Activated T-cell treated with anti-CD3 and anti-CD28 coated beads for 4 hours (primary cell): ENCODE measurements around the gene KRTDAP.

Experiments
- DNase-seq: peaks from one replicate; pipeline ENCODE4 v3.0.0-alpha.2; 2020

KRTDAP gene

GRCh38 chr19:35449359-35450043 is 40.8 kb downstream of the KRTDAP start:
- no peak for DNase-seq

- no peak for DNase-seq
These were observed 42.4 kb downstream of the KRTDAP start, which contains the start of gene FFAR2 for GRCh38 chr19:35447606-35448469. TSS of gene FFAR2 (plus strand) at chr19:35448257. CDS start at chr19:35449715, 1,458 bp downstream.

- peak; percentile 11 for DNase-seq
These were observed 44.3 kb downstream of the KRTDAP start for GRCh38 chr19:35445826-35446593.

DNA sequence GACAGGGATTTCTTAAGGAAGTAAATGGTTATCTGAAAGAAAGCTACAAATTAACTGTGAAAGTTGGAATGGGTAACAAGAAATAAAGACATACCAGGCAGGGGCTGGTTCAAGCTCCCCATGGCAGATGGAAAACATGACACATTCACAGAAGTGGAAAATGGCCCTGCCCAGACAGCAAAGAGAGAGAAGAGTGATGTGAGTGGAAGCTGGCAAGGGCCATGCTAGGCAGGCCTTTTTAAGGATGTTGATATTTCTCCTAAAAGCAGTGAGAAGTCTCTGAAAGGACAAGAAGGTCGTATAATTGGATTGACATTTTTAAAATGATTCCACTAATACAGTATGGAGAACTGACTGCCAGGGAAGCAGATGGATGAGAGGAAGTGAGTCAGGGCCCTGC is 45.5 kb downstream of the KRTDAP start:
- no peak for DNase-seq

DNA sequence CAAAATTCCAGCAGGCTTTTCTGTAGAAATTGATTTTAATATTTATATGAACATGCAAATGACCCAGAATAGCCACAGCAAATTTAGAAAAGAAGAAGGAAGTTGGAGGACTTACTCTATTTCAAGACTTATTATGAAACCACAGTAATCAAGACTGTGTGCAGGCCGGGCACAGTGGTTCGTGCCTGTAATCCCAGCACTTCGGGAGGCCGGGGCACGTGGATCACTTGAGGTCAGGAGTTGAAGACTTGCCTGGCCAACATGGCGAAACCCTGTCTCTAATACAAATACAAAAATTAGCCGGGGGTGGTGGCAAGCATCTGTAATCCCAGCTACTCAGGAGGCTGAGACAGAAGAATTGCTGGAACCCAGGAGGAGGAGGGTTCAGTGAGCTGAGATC is 48.2 kb downstream of the KRTDAP start:
- DNase-seq, result no peak

- DNase-seq, result no peak
These were observed 50.3 kb downstream of the KRTDAP start for GRCh38 chr19:35439921-35440320.

DNA sequence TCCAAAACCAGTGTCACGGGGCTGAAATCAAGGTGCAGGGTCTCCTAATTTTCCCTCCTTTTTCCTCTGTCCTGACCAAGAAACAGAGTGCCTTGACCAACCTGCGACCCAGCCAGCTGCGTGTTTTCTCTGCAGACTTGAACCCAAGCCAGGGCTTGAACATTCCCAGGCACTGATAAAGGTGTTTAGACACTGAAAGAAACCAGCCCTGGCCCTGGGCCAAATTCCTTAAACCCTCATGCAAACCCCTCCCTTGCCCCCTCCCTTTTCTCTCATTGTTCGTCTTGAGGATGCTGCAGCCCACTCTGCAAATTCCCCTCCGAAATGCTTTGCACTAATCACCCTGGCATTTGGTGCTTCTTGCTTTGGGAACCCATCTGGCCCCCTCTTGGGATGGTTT is 51.7 kb downstream of the KRTDAP start:
- DNase-seq, result no peak

DNA sequence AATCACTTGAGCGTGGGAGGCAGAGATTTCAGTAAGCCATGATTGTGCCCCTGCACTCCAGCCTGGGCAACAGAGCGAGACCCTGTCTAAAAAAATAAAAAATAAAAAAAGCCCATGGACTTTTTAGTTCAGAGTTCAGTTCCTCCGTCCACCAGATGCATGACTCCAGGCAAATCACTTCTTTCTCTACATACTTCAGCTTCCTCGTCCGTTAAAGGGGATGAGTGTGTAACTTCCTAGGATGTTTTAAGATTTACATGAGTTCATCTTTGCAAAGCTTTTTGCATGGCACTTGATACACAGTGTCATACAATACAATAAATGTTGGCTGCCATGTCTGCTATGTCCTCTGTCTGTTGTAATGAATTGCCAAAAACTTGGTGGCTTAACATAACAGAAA is 52.2 kb downstream of the KRTDAP start:
- DNase-seq, result no peak

DNA sequence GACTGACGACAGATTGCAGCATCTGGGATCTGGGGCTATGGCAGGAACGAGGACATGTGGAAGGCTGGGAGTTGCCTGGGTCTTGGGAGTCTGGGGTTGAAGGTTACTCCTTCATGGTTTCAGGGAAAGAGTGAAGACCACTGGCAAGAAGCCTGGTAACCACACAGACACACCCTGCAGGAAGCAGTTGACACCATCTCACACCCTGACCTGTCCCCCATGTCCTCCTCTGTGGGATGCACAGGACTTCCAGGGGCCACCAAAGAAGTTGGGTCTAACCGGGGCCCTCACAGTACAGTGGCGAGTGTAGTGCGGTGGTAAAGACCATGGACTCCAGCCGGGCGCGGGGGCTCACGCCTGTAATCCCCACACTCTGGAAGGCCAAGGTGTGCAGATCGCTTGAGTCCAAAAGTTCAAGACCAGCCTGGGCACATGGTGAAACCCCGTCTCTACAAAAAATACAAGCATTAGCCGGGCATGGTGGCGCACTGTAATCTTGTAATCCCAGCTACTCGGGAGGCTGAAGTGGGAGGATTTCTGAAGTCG is 52.8 kb downstream of the KRTDAP start:
- no peak for DNase-seq
